GM19455 (cell line): ENCODE measurements around the gene ATG4A.
A peak's percentile ranks its signal among the peaks of the same experiment; 100 is the strongest.

Experiments used
- ATAC-seq: cut with Tn5 transposase; IDR thresholded peaks from one replicate; pipeline ENCODE4 v1.9.1; 2021; ENCODE audit not compliant: unreplicated experiment

The ATG4A gene, protein sequence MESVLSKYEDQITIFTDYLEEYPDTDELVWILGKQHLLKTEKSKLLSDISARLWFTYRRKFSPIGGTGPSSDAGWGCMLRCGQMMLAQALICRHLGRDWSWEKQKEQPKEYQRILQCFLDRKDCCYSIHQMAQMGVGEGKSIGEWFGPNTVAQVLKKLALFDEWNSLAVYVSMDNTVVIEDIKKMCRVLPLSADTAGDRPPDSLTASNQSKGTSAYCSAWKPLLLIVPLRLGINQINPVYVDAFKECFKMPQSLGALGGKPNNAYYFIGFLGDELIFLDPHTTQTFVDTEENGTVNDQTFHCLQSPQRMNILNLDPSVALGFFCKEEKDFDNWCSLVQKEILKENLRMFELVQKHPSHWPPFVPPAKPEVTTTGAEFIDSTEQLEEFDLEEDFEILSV

GRCh38 chrX:108091264-108091877, at the start of gene ATG4A, which contains the start of gene PSMD10:
Gene ATG4A, plus strand, starts transcription at chrX:108091778. Its CDS starts 49 bp downstream, at chrX:108091827.
Gene PSMD10, minus strand, starts transcription at chrX:108091542. Its CDS starts 22 bp downstream, at chrX:108091520.
- peak; percentile 95 for ATAC-seq

GRCh38 chrX:108044554-108045256, 46.9 kb upstream of the ATG4A start, which contains the start of gene VSIG1:
Gene VSIG1, plus strand, starts transcription at chrX:108045065. Its CDS starts 66 bp downstream, at chrX:108045131.
- no peak for ATAC-seq

DNA sequence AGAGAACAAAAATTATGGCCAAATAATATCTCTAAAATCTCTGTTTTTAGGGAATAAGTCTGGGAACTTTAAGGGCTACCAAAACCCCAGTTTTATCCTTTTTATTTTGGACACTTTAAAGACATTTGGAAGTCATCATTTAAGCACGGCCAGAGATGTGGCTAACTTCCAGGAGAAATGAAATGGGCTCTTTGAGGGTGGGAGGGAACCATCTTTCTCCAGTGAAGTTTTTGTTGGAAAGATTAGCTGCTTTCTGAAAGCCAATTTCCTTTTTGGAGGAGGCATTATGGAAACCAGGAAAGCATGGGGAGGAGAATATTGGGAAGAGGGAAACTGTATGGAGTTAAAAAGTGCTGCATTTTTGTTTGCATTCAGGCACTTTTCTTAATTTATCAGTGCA, 41.9 kb upstream of the ATG4A start:
- no peak for ATAC-seq

GRCh38 chrX:108053218-108053617, 38.4 kb upstream of the ATG4A start:
- ATAC-seq, result no peak

DNA sequence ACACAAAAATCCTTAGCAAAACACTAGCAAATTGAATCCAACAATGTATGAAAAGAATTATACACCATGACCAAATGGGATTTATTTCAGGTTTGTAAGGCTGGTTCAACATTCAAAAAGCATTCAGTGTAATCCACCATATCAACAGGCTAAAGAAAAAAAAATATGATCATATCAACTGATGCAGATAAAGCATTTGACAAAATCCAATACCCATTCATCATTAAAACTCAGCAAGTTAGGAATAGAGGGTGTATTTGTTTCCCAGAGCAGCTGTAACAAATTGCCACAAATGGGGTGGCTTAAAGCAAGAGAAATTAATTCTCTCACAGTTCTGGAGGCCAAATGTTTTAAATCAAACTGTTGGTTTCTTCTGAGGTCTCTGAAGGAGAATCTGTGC, 36.0 kb upstream of the ATG4A start:
- ATAC-seq, result no peak

DNA sequence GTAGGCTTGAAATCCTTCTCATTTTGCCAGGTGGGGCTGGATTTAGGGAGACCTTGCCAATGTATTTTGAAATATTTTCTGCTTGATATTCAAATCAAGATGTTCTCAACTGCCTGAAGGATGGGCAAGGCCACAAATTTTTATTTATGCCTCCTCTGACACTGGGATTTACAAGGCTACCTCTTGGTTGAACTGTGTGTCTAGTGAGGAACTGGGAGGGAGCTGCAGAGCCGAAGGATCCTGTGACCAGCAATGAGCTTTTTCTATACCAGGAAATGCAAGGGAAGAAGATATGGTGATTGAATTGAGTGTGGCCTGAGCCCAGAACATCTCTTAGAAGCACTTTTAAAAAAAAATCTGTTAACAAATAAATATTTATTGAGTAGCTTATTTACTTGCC, 31.8 kb upstream of the ATG4A start:
- no peak for ATAC-seq

GRCh38 chrX:108064001-108064400, 27.6 kb upstream of the ATG4A start:
- no peak for ATAC-seq

GRCh38 chrX:108064613-108065012, 27.0 kb upstream of the ATG4A start:
- no peak for ATAC-seq

GRCh38 chrX:108068121-108068520, 23.5 kb upstream of the ATG4A start:
- ATAC-seq, result no peak

GRCh38 chrX:108070891-108071290, 20.7 kb upstream of the ATG4A start:
- ATAC-seq, result no peak

- no peak for ATAC-seq
Measured at GRCh38 chrX:108071578-108071977, 20.0 kb upstream of the ATG4A start.

DNA sequence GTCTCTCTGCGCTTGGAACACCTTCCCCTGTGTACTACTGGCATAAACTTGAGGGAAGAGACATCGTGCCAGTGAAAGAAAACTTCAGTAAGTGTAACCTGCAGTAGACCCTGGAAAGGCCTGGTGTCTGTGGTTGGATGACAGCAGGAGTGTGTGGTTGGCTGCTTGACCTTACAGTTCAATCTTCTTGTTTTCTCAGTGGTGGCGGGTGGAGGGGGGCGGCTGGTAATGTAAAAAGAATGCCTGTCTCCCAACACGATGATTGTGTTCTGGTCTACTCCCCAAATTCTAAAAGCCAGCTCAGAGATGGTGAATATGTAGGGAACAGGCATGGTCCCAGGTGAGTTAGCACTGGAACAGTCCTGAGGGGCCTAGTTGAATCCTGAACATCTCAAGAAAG, 18.8 kb upstream of the ATG4A start:
- no peak for ATAC-seq

- ATAC-seq, result no peak
Measured at GRCh38 chrX:108081110-108081509, 10.5 kb upstream of the ATG4A start.

DNA sequence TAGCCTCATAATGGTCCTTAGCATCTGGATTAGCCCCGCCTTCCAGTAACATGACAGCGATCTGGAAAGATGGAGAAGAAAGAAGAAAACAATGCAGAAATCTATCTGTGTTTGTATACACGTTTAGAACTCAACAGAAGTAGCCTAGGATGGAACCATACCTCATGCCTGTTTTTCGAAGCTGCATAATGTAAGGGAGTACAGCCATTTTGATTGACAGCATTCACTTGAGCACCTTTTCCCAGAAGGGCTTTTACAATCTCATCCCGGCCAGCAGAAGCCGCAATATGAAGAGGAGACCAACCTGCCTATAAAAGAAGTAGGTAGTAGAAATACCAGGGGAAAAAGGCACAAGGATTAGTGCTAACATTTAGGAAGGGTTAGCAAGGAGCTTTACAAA, 3.8 kb upstream of the ATG4A start:
- ATAC-seq, result no peak

DNA sequence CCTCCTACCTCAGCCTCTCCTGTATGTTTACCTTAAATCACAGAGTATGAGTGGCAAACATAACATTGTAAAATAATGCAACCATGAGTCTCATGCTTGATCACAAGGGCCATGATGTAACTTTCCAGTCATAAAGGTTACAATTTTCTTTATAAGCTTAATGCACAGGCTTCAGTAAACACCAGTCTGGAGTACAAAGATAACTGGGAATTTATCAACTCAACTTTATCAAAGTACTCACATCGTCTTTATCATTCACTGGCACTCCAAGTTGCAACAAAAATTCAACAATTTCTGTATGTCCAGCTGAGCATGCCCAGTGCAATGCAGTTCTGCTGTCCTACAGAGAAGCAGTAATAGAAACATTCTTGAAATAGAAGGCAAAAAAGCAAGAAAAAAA, 3.1 kb upstream of the ATG4A start:
- ATAC-seq, result no peak

- peak; percentile 8 for ATAC-seq
Measured at GRCh38 chrX:108090491-108091263, 901 bp upstream of the ATG4A start.

- peak; percentile 48 for ATAC-seq
Measured at GRCh38 chrX:108091878-108092291, 307 bp downstream of the ATG4A start.

DNA sequence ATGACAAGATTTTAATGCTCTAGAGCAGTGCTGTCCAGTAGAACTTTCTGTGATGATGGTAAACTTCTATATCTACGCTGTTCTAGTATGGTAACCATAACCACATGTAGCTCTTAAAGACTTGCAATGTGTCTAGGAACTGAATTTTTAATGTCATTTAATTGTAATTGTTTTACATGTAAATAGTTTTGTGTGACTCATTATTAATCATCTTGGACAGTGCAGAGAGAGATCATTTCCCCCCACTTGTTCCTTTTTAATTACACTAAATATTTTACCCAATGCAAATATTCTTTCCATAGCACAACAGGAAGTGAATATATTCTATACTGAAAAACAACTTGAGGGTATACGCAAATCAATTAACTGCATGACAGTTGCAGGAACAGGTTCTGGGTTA, 5.8 kb downstream of the ATG4A start:
- no peak for ATAC-seq

DNA sequence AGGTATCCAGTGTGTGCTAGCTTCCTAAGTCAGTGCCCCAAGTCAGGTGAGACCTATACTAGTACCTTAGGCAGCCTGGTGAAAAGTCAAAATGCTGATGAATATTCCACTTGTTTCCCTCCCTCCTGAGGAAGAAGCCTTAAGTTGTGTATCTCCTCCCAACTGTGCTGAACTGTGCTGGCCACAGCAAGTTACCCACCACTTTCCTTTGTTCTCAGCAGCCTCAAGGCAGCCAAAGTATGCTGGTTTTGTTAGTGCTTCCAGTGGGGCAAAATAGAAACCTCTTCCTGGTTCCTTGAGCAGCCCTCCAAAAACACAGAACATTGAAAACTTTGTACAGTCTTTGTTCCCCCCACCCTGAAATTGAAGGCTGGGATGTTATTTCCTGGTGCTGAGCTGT, 13.9 kb downstream of the ATG4A start:
- no peak for ATAC-seq

DNA sequence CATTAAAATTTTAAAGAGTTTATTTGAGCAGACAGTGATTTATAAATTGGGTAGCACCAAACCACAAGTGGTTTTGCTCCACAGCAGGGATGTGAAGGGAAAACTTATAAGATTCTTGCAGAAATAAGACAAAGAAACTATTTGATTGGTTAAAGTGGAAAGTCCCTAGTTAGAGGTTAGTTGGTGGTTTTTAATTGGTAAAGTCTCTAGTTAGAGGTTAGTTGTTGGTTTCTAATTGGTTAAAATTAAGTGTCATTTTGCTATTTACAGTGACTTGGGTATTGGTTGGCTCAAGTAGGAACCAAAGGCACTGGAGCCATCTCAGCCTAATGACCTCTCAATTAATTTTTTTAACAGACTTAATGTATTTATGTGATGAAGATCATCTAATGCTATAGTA, 23.0 kb downstream of the ATG4A start:
- ATAC-seq, result no peak

DNA sequence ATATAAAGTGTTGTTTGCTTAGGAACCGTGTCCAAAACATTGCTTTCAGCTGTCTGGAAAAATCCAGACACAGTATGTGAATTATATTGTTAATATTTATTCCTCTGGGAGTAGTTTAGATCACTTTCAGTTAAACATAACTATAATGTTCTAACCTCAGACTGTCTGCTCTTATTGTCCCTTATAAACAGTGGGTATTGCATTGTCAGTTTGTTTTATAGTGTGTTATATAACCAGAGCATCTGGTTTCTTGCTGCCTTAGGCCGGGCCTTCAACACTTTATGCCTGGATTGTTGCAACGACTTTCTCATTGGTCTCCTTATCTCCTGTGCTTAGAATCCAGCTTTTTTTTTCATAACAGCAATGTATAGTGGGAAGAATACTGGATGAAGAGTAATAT, 26.4 kb downstream of the ATG4A start:
- no peak for ATAC-seq
